Keratinocyte (primary cell): ENCODE data around the gene CNKSR2. TPM values are rescaled to one million over a fixed set of nuclear protein-coding genes. Genes with fewer than 3 reads are reported as not detected.

ENCODE experiments used
- DNase-seq: peaks from one replicate; pipeline ENCODE4 v3.0.0-alpha.2; 2011; ENCODE audit warnings: low read depth, missing footprints, low spot score
- FAIRE-seq: peaks from 2 replicates; lab custom pipeline; 2011; peaks lifted over from hg19 to GRCh38; lab: Jason Lieb, UNC
- H2AFZ ChIP-seq: 2 replicates; pipeline ENCODE4 v1.6.0; 2012; ENCODE audit warnings: low read length, control low read depth, inconsistent platforms; ENCODE audit not compliant: control insufficient read depth
- H3K27ac ChIP-seq: 2 replicates; pipeline ENCODE4 v1.5.1; 2011; ENCODE audit warnings: low read length; ENCODE audit not compliant: control insufficient read depth, insufficient read depth
- H3K27me3 ChIP-seq: 3 replicates; pipeline ENCODE4 v1.6.0; 2011; ENCODE audit warnings: low read length; ENCODE audit not compliant: control insufficient read depth, insufficient read depth; ENCODE audit errors: extremely low read depth
- H3K36me3 ChIP-seq, 2 experiments: 2 replicates in 1 of 2; 3 replicates in 1 of 2; pipeline ENCODE4 v1.5.1; 2011; ENCODE audit warnings: low read length in 2 of 2, mild to moderate bottlenecking in 1 of 2; ENCODE audit not compliant: control insufficient read depth in 2 of 2, insufficient read depth in 2 of 2; ENCODE audit errors: extremely low read depth in 1 of 2
- H3K4me1 ChIP-seq: 3 replicates; pipeline ENCODE4 v1.5.1; 2011; ENCODE audit warnings: low read length; ENCODE audit not compliant: control insufficient read depth, insufficient read depth; ENCODE audit errors: extremely low read depth
- H3K4me2 ChIP-seq: 3 replicates; pipeline ENCODE4 v1.6.0; 2011; ENCODE audit warnings: low read depth, low read length; ENCODE audit not compliant: control insufficient read depth, insufficient read depth; ENCODE audit errors: extremely low read depth
- H3K4me3 ChIP-seq, 3 experiments: fragments of 200-600 bp in 1 of 3; sonication (generic) in 1 of 3; 2 replicates in 2 of 3; 3 replicates in 1 of 3; pipeline ENCODE4 v1.5.1; 2011 to 2016; ENCODE audit warnings: low read length in 3 of 3, mild to moderate bottlenecking in 3 of 3, control low read depth in 2 of 3, inconsistent platforms in 1 of 3, low read depth in 1 of 3, mixed read lengths in 1 of 3, mixed run types in 1 of 3, moderate library complexity in 1 of 3; ENCODE audit not compliant: control insufficient read depth in 2 of 3, insufficient read depth in 2 of 3; ENCODE audit errors: extremely low read depth in 1 of 3
- H3K79me2 ChIP-seq: 2 replicates; pipeline ENCODE4 v1.6.0; 2012; ENCODE audit warnings: low read length; ENCODE audit not compliant: control insufficient read depth, insufficient read depth
- H3K9ac ChIP-seq: 3 replicates; pipeline ENCODE4 v1.6.0; 2011; ENCODE audit warnings: low read length; ENCODE audit not compliant: control insufficient read depth, insufficient read depth; ENCODE audit errors: extremely low read depth
- H3K9me1 ChIP-seq: 3 replicates; pipeline ENCODE4 v1.6.0; 2011; ENCODE audit warnings: low read length; ENCODE audit not compliant: control insufficient read depth, insufficient read depth; ENCODE audit errors: extremely low read depth
- H3K9me3 ChIP-seq: 2 replicates; pipeline ENCODE4 v1.5.1; 2012; ENCODE audit warnings: low read depth, low read length; ENCODE audit not compliant: control insufficient read depth
- H4K20me1 ChIP-seq: 3 replicates; pipeline ENCODE4 v1.6.0; 2011; ENCODE audit warnings: low read length; ENCODE audit not compliant: control insufficient read depth, insufficient read depth; ENCODE audit errors: extremely low read depth
- CTCF ChIP-seq, 3 experiments: IDR thresholded peaks in 1 of 3; conservative IDR thresholded peaks in 1 of 3; optimal IDR thresholded peaks in 1 of 3; 2 replicates in 2 of 3; 3 replicates in 1 of 3; pipeline versions ENCODE3 to v1.5.1; 2011; ENCODE audit warnings: low read length in 3 of 3, mild to moderate bottlenecking in 3 of 3, moderate library complexity in 2 of 3, control low read depth in 1 of 3, inconsistent platforms in 1 of 3; ENCODE audit not compliant: insufficient read depth in 2 of 3; ENCODE audit errors: extremely low read depth in 1 of 3
- EZH2 ChIP-seq: IDR thresholded peaks from one replicate; pipeline ENCODE4 v1.6.1; 2012; ENCODE audit warnings: inconsistent platforms, mild to moderate bottlenecking, low read length, moderate library complexity
- dilution Hi-C: fragments of 300-500 bp; cut with MboI; formaldehyde crosslinking; loops from one replicate; pipeline ENCODE4 v1.7.0; 2020; ENCODE audit warnings: low sequenced_read_pairs; ENCODE audit not compliant: extremely low pct_ligation_motif_present
- polyA plus RNA-seq, 5 experiments: library from polyadenylated mRNA; depleted of rRNA in 3 of 5; stranded (reverse) in 3 of 5; stranded (forward) in 1 of 5; unstranded in 1 of 5; fragments of >200 nt; gene quantifications; 1 replicate in 1 of 5; 2 replicates in 3 of 5; 3 replicates in 1 of 5; pipeline versions ENCODE4 v1.2.1 to v1.2.3, GENCODE V29; 2011 to 2012; ENCODE audit warnings: missing spikeins in 2 of 5, low read depth in 1 of 5, low replicate concordance in 1 of 5

The CNKSR2 gene
- polyA plus RNA-seq, 1 donor (not counting 4 experiments of a cell fraction or from before 2014, with no cell fraction given) = 0.63 TPM

GRCh38 chrX:21457718-21458117 is 83.5 kb downstream of the CNKSR2 start:
- no peaks in the 10 kb centered on the region for H3K9me3 ChIP-seq
- FAIRE-seq = no peak
- dilution Hi-C loops = no loop called here

GRCh38 chrX:21469071-21469470 is 94.9 kb downstream of the CNKSR2 start:
- DNase-seq (no peak), FAIRE-seq (no peak)
- Histone ChIP-seq H3K9ac (no peak overlapping the region), H3K4me3 (no peak overlapping the region), H3K79me2 (no peaks in the 10 kb centered on the region), H3K36me3 (no peaks in the 10 kb centered on the region), H3K27me3 (no peaks in the 10 kb centered on the region), H3K9me1 (no peaks in the 10 kb centered on the region), H3K4me2 (no peak overlapping the region), H3K27ac (no peak overlapping the region), H4K20me1 (no peaks in the 10 kb centered on the region), H3K9me3 (no peaks in the 10 kb centered on the region), H2AFZ (no peak overlapping the region), H3K4me1 (no peaks in the 10 kb centered on the region)
- no peak for TF ChIP-seq EZH2
- no peak for TF ChIP-seq CTCF (optimal IDR thresholded peaks at IDR 0.05 in 1 of 3, IDR thresholded peaks at IDR 0.05 in 1 of 3, conservative IDR thresholded peaks at IDR 0.05 in 1 of 3; ENCODE audit: extremely low read depth in 1 of 3, insufficient read depth in 2 of 3, low read length in 3 of 3)
- dilution Hi-C loops = no loop called here

More at GRCh38 chrX:21457718-21458117, 83.5 kb downstream of the CNKSR2 start:
- H3K27me3 ChIP-seq = no peaks in the 10 kb centered on the region
- no peak overlapping the region for H3K4me3 ChIP-seq
- no peak overlapping the region for H2AFZ ChIP-seq
- no peaks in the 10 kb centered on the region for H3K79me2 ChIP-seq
- no peak overlapping the region for H3K9ac ChIP-seq
- H3K36me3 ChIP-seq = no peaks in the 10 kb centered on the region
- H3K4me1 ChIP-seq = no peaks in the 10 kb centered on the region
- H3K4me2 ChIP-seq = no peak overlapping the region
- H3K27ac ChIP-seq = no peak overlapping the region
- no peaks in the 10 kb centered on the region for H4K20me1 ChIP-seq
- TF ChIP-seq EZH2 = no peak
- TF ChIP-seq CTCF (optimal IDR thresholded peaks at IDR 0.05 in 1 of 3, IDR thresholded peaks at IDR 0.05 in 1 of 3, conservative IDR thresholded peaks at IDR 0.05 in 1 of 3; ENCODE audit: extremely low read depth in 1 of 3, insufficient read depth in 2 of 3, low read length in 3 of 3) = no peak
- no peaks in the 10 kb centered on the region for H3K9me1 ChIP-seq
- no peak for DNase-seq
